Erythroblast (primary cell): ENCODE data around the gene SPO11.

ENCODE experiments used
- DNase-seq, 2 experiments: peaks; one replicate each; lab custom pipeline; 2025; lab: John Stamatoyannopoulos, UW
- GATA1 ChIP-seq: IDR thresholded peaks from 2 replicates; pipeline ENCODE4 v1.6.1; 2011; ENCODE audit warnings: low read depth, mild to moderate bottlenecking, control low read depth, low read length, moderate library complexity
- POLR2A ChIP-seq: IDR thresholded peaks from 2 replicates; pipeline ENCODE4 v1.6.1; 2011; ENCODE audit warnings: mild to moderate bottlenecking, low read length

SPO11 gene

GRCh38 chr20:57372157-57372556 is 42.6 kb downstream of the SPO11 start:
- no peak for DNase-seq
- no peak for TF ChIP-seq GATA1
- no peak for TF ChIP-seq POLR2A

- no peak for DNase-seq
- TF ChIP-seq POLR2A (no peak), GATA1 (no peak)
Observed at GRCh38 chr20:57372581-57373350, 43.2 kb downstream of the SPO11 start.

- DNase-seq: no peak
- no peak for TF ChIP-seq POLR2A
- TF ChIP-seq GATA1: no peak
Observed at GRCh38 chr20:57374343-57374930, 44.8 kb downstream of the SPO11 start.

- no peak for TF ChIP-seq GATA1
- no peak for TF ChIP-seq POLR2A
- no peak for DNase-seq
Observed at GRCh38 chr20:57374931-57375651, 45.5 kb downstream of the SPO11 start.

- TF ChIP-seq POLR2A: no peak
- no peak for TF ChIP-seq GATA1
Observed at GRCh38 chr20:57375652-57376230, 46.1 kb downstream of the SPO11 start.

GRCh38 chr20:57377350-57377749 is 47.7 kb downstream of the SPO11 start:
- DNase-seq: no peak
- TF ChIP-seq GATA1: no peak
- TF ChIP-seq POLR2A: no peak

More at GRCh38 chr20:57375652-57376230, 46.1 kb downstream of the SPO11 start:
- DNase-seq: no peak

GRCh38 chr20:57378107-57378506 is 48.5 kb downstream of the SPO11 start:
- TF ChIP-seq GATA1: no peak
- no peak for TF ChIP-seq POLR2A
- no peak for DNase-seq

GRCh38 chr20:57378646-57379262 is 49.2 kb downstream of the SPO11 start:
- no peak for DNase-seq
- TF ChIP-seq GATA1: no peak
- TF ChIP-seq POLR2A: no peak

- TF ChIP-seq POLR2A (no peak), GATA1 (no peak)
- DNase-seq: peak in 1 of 2 experiments; percentile 53
Observed at GRCh38 chr20:57379263-57379647, 49.7 kb downstream of the SPO11 start.

GRCh38 chr20:57380081-57380750 is 50.6 kb downstream of the SPO11 start:
- DNase-seq: no peak
- TF ChIP-seq GATA1 (no peak), POLR2A (no peak)

- peak; percentile 82 to 90 for DNase-seq
- TF ChIP-seq GATA1 (no peak), POLR2A (no peak)
Observed at GRCh38 chr20:57381596-57382503, 52.2 kb downstream of the SPO11 start.

GRCh38 chr20:57382516-57382915 is 52.9 kb downstream of the SPO11 start:
- no peak for DNase-seq

More at GRCh38 chr20:57382516-57382915, 52.9 kb downstream of the SPO11 start:
- TF ChIP-seq GATA1: no peak
- TF ChIP-seq POLR2A: no peak
